SU-DHL-6 (cell line): Measurements from ENCODE around the gene ABCC8.

Source experiments
- H2AFZ ChIP-seq: fragments of 200-600 bp; sonication (generic); 2 replicates; pipeline ENCODE4 v1.6.1; 2014; ENCODE audit warnings: low read depth, mild to moderate bottlenecking, moderate library complexity, mixed read lengths, antibody characterized with exemption, low read length; ENCODE audit not compliant: severe bottlenecking
- H3F3A ChIP-seq: fragments of 200-600 bp; shearing (Covaris generic); 2 replicates; pipeline ENCODE4 v1.6.0; 2016; ENCODE audit warnings: antibody characterized with exemption, mild to moderate bottlenecking; ENCODE audit not compliant: insufficient read depth
- H3K27ac ChIP-seq: fragments of 200-600 bp; sonication (generic); 2 replicates; pipeline ENCODE4 v1.5.1; 2016; ENCODE audit warnings: low read depth, mild to moderate bottlenecking, low read length, moderate library complexity, mixed read lengths
- H3K27me3 ChIP-seq: fragments of 200-600 bp; sonication (generic), shearing (Covaris generic); 2 replicates; pipeline ENCODE4 v1.6.0; 2014; ENCODE audit warnings: mild to moderate bottlenecking, low read length
- H3K36me3 ChIP-seq: fragments of 200-600 bp; sonication (generic); 2 replicates; pipeline ENCODE4 v1.6.1; 2014; ENCODE audit warnings: mild to moderate bottlenecking, low read length, mixed read lengths
- H3K4me2 ChIP-seq: fragments of 300-600, 200-600 bp; shearing (Covaris generic), sonication (generic); 2 replicates; pipeline ENCODE4 v1.6.0; 2014; ENCODE audit warnings: low read length, low read depth, mild to moderate bottlenecking; ENCODE audit not compliant: poor library complexity, severe bottlenecking
- H3K4me3 ChIP-seq: fragments of 200-600 bp; sonication (generic); 2 replicates; pipeline ENCODE4 v1.5.1; 2014; ENCODE audit warnings: antibody characterized with exemption, low read length, mild to moderate bottlenecking, mixed read lengths; ENCODE audit not compliant: insufficient read depth, poor library complexity, severe bottlenecking
- H3K79me2 ChIP-seq: fragments of 200-600 bp; sonication (generic); 2 replicates; pipeline ENCODE4 v1.6.1; 2014; ENCODE audit warnings: mild to moderate bottlenecking, low read length, moderate library complexity; ENCODE audit not compliant: insufficient read depth
- H3K9ac ChIP-seq: fragments of 200-600 bp; sonication (generic); 2 replicates; pipeline ENCODE4 v1.7.0; 2014; ENCODE audit warnings: mild to moderate bottlenecking, low read length
- H3K9me2 ChIP-seq: fragments of 200-600 bp; sonication (generic); replicated peaks from 2 replicates; pipeline ENCODE4 v1.6.1; 2014; ENCODE audit warnings: low read length; ENCODE audit not compliant: insufficient read depth
- H3K9me3 ChIP-seq: fragments of 200-600 bp; sonication (generic); 2 replicates; pipeline ENCODE4 v1.6.1; 2014; ENCODE audit warnings: low read length, mixed read lengths; ENCODE audit not compliant: insufficient read depth
- H4K20me1 ChIP-seq: fragments of 200-600 bp; sonication (generic); 2 replicates; pipeline ENCODE4 v1.6.1; 2014; ENCODE audit warnings: low read depth, mild to moderate bottlenecking, antibody characterized with exemption, low read length, moderate library complexity, mixed read lengths
- CTCF ChIP-seq: fragments of 200-600 bp; sonication (generic); IDR thresholded peaks from one replicate; pipeline ENCODE4 v1.5.1; 2017; ENCODE audit warnings: antibody characterized with exemption, mild to moderate bottlenecking, low read length, moderate library complexity; ENCODE audit not compliant: insufficient read depth, poor library complexity, severe bottlenecking
- EZH2phosphoT487 ChIP-seq: fragments of 200-600 bp; sonication (generic), shearing (Covaris generic); conservative IDR thresholded peaks from 2 replicates; pipeline ENCODE4 v1.6.1; 2018; ENCODE audit warnings: mild to moderate bottlenecking, antibody characterized with exemption, low read length, moderate library complexity, mixed read lengths

Gene ABCC8

DNA sequence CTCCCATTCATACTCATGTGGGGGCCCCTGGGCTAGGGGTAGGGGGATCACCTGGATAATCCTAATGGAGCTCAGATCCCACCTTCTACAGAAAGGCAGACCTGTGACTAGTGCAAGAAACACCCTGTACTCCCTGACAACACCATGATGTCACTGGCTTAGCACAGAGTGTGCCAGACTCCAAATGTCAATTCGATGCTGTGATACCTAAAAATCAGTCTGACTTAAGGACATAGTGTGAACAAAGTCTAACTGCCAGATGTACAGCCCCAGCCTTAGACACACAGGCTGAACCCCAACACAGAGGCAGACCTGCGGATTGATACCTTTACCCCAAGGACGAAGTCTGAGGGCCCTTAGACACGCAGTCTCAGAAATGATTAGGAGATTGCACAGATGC, 8.5 kb downstream of the ABCC8 start:
- Histone ChIP-seq H3K9me2 (no peaks in the 10 kb centered on the region), H3F3A (no peaks in the 10 kb centered on the region), H3K4me3 (no peak overlapping the region), H3K36me3 (no peaks in the 10 kb centered on the region), H3K4me2 (no peak overlapping the region), H3K9ac (no peak overlapping the region), H3K27ac (no peak overlapping the region), H3K79me2 (no peaks in the 10 kb centered on the region), H2AFZ (no peak overlapping the region), H3K9me3 (no peaks in the 10 kb centered on the region), H3K27me3 (no peaks in the 10 kb centered on the region), H4K20me1 (no peaks in the 10 kb centered on the region)
- no peak for TF ChIP-seq CTCF
- TF ChIP-seq EZH2phosphoT487 = no peak

DNA sequence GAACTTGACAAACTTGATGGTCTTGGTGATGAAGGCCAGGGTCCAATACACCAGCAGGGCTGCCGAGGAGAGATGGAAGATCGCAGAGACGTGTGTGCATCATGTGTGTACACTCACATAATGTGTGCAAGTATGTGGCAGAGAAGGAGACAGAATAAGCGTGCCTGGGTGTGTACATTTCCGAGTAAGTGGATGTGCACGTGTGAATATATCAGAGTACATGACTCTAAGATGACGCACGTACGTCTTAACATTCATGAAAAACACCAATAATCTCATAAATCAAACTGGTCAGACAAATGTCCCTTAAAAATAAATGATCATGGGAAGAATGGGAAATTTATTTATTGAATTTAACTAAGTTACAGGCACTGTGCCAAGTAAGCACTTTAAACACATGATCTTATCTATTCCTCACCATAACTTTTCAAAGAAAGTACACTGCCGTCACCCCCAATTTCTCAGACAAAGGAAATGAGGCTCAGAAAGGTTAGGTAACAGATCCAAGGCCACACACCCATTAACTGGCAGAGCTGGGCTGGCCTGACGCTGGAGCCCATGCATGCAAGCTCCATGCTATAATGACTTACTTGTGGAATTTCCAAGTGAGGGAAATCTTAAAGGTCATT, 13.0 kb downstream of the ABCC8 start:
- Histone ChIP-seq H3F3A (no peaks in the 10 kb centered on the region), H3K9me2 (no peaks in the 10 kb centered on the region), H3K27ac (no peak overlapping the region), H4K20me1 (no peaks in the 10 kb centered on the region), H3K27me3 (no peaks in the 10 kb centered on the region; the same call in 1 of the 2 replicates), H2AFZ (no peak overlapping the region), H3K36me3 (no peaks in the 10 kb centered on the region), H3K9ac (no peak overlapping the region), H3K4me3 (no peak overlapping the region), H3K9me3 (no peaks in the 10 kb centered on the region), H3K79me2 (no peaks in the 10 kb centered on the region), H3K4me2 (no peak overlapping the region)
- TF ChIP-seq CTCF = no peak
- TF ChIP-seq EZH2phosphoT487 = no peak

GRCh38 chr11:17462940-17463339, 13.7 kb downstream of the ABCC8 start:
- no peaks in the 10 kb centered on the region; the same call in 1 of the 2 replicates for H3K27me3 ChIP-seq

More at GRCh38 chr11:17462940-17463339, 13.7 kb downstream of the ABCC8 start:
- Histone ChIP-seq H3K9me2 (no peaks in the 10 kb centered on the region), H3K9ac (no peak overlapping the region), H3K36me3 (no peaks in the 10 kb centered on the region), H3K4me2 (no peak overlapping the region), H3K9me3 (no peaks in the 10 kb centered on the region), H3F3A (no peaks in the 10 kb centered on the region), H3K79me2 (no peaks in the 10 kb centered on the region), H4K20me1 (no peaks in the 10 kb centered on the region), H2AFZ (no peak overlapping the region), H3K27ac (no peak overlapping the region), H3K4me3 (no peak overlapping the region)
- TF ChIP-seq CTCF (no peak), EZH2phosphoT487 (no peak)
